Thymus (tissue), 14 donors: Measurements from ENCODE around the gene LRRC41. TPM values are rescaled to one million over a fixed set of nuclear protein-coding genes. Genes with fewer than 3 reads are reported as not detected.

Experiments
- DNase-seq, 9 donors: peaks; one replicate each; pipeline ENCODE4 v3.0.0-alpha.2; 2013; ENCODE audit warnings: low spot score in 9 of 9, low read depth in 6 of 9, missing footprints in 1 of 9
- H3K27ac ChIP-seq, 2 donors: one replicate each; pipeline ENCODE4 v1.5.1; 2013; ENCODE audit warnings: control low read depth in 1 of 2, low read depth in 1 of 2, low read length in 1 of 2, mild to moderate bottlenecking in 1 of 2, moderate library complexity in 1 of 2
- H3K27me3 ChIP-seq, 2 donors: one replicate each; pipeline ENCODE4 v1.5.1; 2013; ENCODE audit warnings: low read length in 1 of 2; ENCODE audit not compliant: control insufficient read depth in 2 of 2, insufficient read depth in 1 of 2
- H3K36me3 ChIP-seq, 2 donors: one replicate each; pipeline ENCODE4 v1.5.1; 2013; ENCODE audit warnings: low read length in 1 of 2, mild to moderate bottlenecking in 1 of 2, moderate library complexity in 1 of 2; ENCODE audit not compliant: control insufficient read depth in 2 of 2, insufficient read depth in 2 of 2
- H3K4me1 ChIP-seq, 2 donors: one replicate each; pipeline ENCODE4 v1.5.1; 2013; ENCODE audit warnings: low read length in 2 of 2; ENCODE audit not compliant: control insufficient read depth in 2 of 2, insufficient read depth in 2 of 2
- H3K4me3 ChIP-seq, 2 donors: one replicate each; pipeline ENCODE4 v1.5.1; 2013; ENCODE audit warnings: low read length in 2 of 2, control low read depth in 1 of 2, mild to moderate bottlenecking in 1 of 2
- H3K9me3 ChIP-seq, 2 donors: one replicate each; pipeline ENCODE4 v1.5.1; 2013; ENCODE audit warnings: low read length in 1 of 2, mild to moderate bottlenecking in 1 of 2; ENCODE audit not compliant: control insufficient read depth in 2 of 2, insufficient read depth in 1 of 2
- WGBS: extraction: QIAGEN DNeasy Blood & Tissue Kit; methylation state at CpG from one replicate; pipeline ENCODE4 v1.1.7; 2013; 5-methylcytosine and 5-hydroxymethylcytosine counted together
- long read RNA-seq, 10 donors: transcript quantifications; one replicate each; lab custom pipeline, GENCODE V29; 2026
- polyA plus RNA-seq: library from polyadenylated mRNA; stranded (reverse); fragments of 200-250 nt; gene quantifications from one replicate; pipeline ENCODE4 v1.2.3, GENCODE V29; 2013
- total RNA-seq: library from RNA; stranded (reverse); fragments of 120-200 nt; gene quantifications from one replicate; pipeline ENCODE4 v1.2.4, GENCODE V29; 2013
- donor health status: healthy.

The LRRC41 gene
- total RNA-seq (32.8 TPM), polyA plus RNA-seq (24.1 TPM)
- long read RNA-seq, donor 1, result 0 reads
- long read RNA-seq, donor 2, full-length matches to known transcripts, result 25 of 1,850 reads
- long read RNA-seq, donor 2, partial matches to known transcripts, result 1,656 of 1,850 reads
- long read RNA-seq, donor 2, other reads (novel, unspliced or antisense), result 169 of 1,850 reads
- long read RNA-seq, donor 3, full-length matches to known transcripts, result 12 of 1,347 reads
- long read RNA-seq, donor 3, partial matches to known transcripts, result 1,205 of 1,347 reads
- long read RNA-seq, donor 3, other reads (novel, unspliced or antisense), result 130 of 1,347 reads
- long read RNA-seq, donor 4, full-length matches to known transcripts, result 8 of 776 reads
- long read RNA-seq, donor 4, partial matches to known transcripts, result 703 of 776 reads
- long read RNA-seq, donor 4, other reads (novel, unspliced or antisense), result 65 of 776 reads
- long read RNA-seq, donor 5, full-length matches to known transcripts, result 20 of 38 reads
- long read RNA-seq, donor 5, partial matches to known transcripts, result 18 of 38 reads
- long read RNA-seq, donor 5, other reads (novel, unspliced or antisense), result 0 of 38 reads
- long read RNA-seq, donor 6, full-length matches to known transcripts, result 7 of 748 reads
- long read RNA-seq, donor 6, partial matches to known transcripts, result 139 of 748 reads
- long read RNA-seq, donor 6, other reads (novel, unspliced or antisense), result 602 of 748 reads
- long read RNA-seq, donor 7, full-length matches to known transcripts, result 5 of 24 reads
- long read RNA-seq, donor 7, partial matches to known transcripts, result 14 of 24 reads
- long read RNA-seq, donor 7, other reads (novel, unspliced or antisense), result 5 of 24 reads
- long read RNA-seq, donor 8, full-length matches to known transcripts, result 4 of 293 reads
- long read RNA-seq, donor 8, partial matches to known transcripts, result 275 of 293 reads
- long read RNA-seq, donor 8, other reads (novel, unspliced or antisense), result 14 of 293 reads
- long read RNA-seq, donor 9, full-length matches to known transcripts, result 7 of 26 reads
- long read RNA-seq, donor 9, partial matches to known transcripts, result 19 of 26 reads
- long read RNA-seq, donor 9, other reads (novel, unspliced or antisense), result 0 of 26 reads
- long read RNA-seq, donor 10, full-length matches to known transcripts, result 10 of 22 reads
- long read RNA-seq, donor 10, partial matches to known transcripts, result 12 of 22 reads
- long read RNA-seq, donor 10, other reads (novel, unspliced or antisense), result 0 of 22 reads

DNA sequence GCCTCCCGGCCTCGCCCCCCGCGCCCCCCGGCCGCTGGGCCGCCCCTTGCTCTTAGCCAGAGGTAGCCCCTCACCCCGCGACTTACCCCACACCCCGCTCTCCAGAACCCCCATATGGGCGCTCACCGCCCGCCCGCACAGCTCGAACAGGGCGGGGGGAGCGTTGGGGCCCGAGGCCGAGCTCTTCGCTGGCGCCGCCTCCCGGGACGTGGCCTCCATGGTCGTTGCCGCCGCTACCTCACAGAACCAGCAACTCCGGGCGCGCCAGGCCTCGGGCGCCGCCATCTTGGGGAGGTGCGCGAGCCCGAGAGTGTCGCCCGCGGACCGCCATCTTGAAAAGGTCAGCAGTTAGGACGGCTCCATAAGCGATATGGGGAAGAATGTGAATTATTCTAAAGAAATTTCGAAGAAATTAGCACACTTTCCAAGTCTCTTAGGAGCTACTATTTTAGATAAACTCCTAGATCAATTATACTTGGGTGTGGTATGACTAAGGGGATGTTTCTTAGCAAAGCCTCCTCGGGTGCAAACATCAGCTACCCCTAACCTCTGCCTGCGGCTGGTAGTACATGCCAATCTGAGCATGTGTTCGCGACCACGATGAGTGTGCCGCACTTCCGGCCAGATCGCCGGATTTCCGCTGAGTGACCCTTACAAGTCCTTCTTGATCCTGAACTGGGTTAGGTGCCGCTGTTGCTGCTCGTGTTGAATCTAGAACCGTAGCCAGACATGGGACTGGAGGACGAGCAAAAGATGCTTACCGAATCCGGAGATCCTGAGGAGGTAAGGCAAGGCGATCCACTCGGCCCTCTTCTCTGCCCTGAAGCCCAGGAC lies at the start of gene LRRC41, which contains the start of gene UQCRH:
Gene LRRC41, minus strand, starts transcription at position 579 of the 834 bp plus-strand sequence. Its CDS starts 294 bp downstream, at position 285.
Gene UQCRH, plus strand, starts transcription at position 661 of the 834 bp plus-strand sequence. Its CDS starts 69 bp downstream, at position 730.
- H3K27me3 ChIP-seq, result no peaks in the 10 kb centered on the region
- peaks cover 0 to 10% of the 10 kb centered on the region in 2 donors for H3K36me3 ChIP-seq
- H3K9me3 ChIP-seq, result no peaks in the 10 kb centered on the region
- WGBS, result under 1% methylated on average over 61 of the region's 61 CpGs
- H3K4me3 ChIP-seq, result peak within 1 kb of the TSS; percentile 89 to 97
- H3K4me1 ChIP-seq, result peaks cover 19 to 26% of the 10 kb centered on the region in 2 donors
- H3K27ac ChIP-seq, result peak within 1 kb of the TSS; percentile 89 to 93
- peak; percentile 93 to 98 (median 94) for DNase-seq

GRCh38 chr1:46352363-46352762 lies 48.9 kb upstream of the LRRC41 start:
- H3K27ac ChIP-seq, result no peak overlapping the region
- H3K27me3 ChIP-seq, result no peaks in the 10 kb centered on the region
- 94% methylated on average over 2 of the region's 2 CpGs for WGBS
- no peaks in the 10 kb centered on the region for H3K4me1 ChIP-seq
- no peak overlapping the region for H3K4me3 ChIP-seq
- DNase-seq, result no peak
- H3K36me3 ChIP-seq, result peaks cover 25 to 54% of the 10 kb centered on the region in 2 donors
- no peaks in the 10 kb centered on the region for H3K9me3 ChIP-seq

DNA sequence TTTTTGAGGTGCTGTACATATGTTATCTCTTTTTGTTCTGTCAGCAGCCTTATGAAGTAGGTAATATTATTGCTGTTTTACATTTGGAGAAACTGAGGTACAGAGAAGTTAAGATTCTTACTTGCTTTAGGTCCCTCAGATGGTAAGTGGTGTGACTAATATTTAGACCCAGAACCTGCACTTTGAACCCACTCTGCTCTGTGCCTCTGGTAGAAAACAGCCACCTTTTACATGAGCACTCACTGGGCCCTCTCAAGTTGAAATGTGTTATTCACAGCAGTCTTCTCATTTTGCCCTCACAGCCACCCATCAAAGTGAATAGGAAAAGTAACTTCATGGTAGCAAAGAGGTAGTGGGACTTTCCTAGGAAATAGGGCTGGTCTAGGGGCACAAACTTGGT lies 41.9 kb upstream of the LRRC41 start:
- Histone ChIP-seq H3K36me3 (peaks cover 28 to 40% of the 10 kb centered on the region in 2 donors), H3K27me3 (no peaks in the 10 kb centered on the region), H3K4me3 (no peak overlapping the region), H3K4me1 (no peaks in the 10 kb centered on the region), H3K9me3 (no peaks in the 10 kb centered on the region), H3K27ac (no peak overlapping the region)
- no peak for DNase-seq

DNA sequence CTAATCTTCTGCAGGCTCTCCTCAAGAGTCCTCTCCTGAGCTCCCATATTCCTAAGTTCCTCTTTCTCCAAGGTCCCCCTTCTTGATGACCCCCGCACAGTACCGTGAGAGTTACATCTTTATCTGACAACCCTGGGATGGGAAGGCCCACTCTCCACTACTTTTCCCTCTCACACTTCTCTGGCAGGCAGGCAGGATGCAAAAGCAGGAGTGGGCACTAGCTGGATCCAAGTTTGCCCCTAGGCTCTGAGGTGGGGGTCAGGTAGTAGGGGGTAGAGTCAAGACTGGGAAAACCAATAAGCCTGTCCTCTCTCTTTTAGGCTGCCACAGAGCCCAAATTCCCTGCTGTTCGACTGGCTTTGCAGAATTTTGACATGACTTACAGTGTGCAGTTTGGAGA lies 41.1 kb upstream of the LRRC41 start:
- 96% methylated on average over 3 of the region's 3 CpGs for WGBS
- Histone ChIP-seq H3K27ac (no peak overlapping the region), H3K9me3 (no peaks in the 10 kb centered on the region), H3K27me3 (no peaks in the 10 kb centered on the region), H3K4me1 (peaks cover 3% of the 10 kb centered on the region in 2 donors), H3K36me3 (peaks cover 23 to 34% of the 10 kb centered on the region in 2 donors), H3K4me3 (no peak overlapping the region)
- DNase-seq, result no peak

- H3K4me1 ChIP-seq, result peaks cover 4 to 6% of the 10 kb centered on the region in 2 donors
- WGBS, result 97% methylated on average over 4 of the region's 4 CpGs
- peaks cover 18 to 31% of the 10 kb centered on the region in 2 donors for H3K36me3 ChIP-seq
- H3K27me3 ChIP-seq, result no peaks in the 10 kb centered on the region
- no peak overlapping the region for H3K4me3 ChIP-seq
- no peaks in the 10 kb centered on the region for H3K9me3 ChIP-seq
- DNase-seq, result no peak
- no peak overlapping the region for H3K27ac ChIP-seq
Observed at GRCh38 chr1:46343705-46344104, 40.3 kb upstream of the LRRC41 start.

DNA sequence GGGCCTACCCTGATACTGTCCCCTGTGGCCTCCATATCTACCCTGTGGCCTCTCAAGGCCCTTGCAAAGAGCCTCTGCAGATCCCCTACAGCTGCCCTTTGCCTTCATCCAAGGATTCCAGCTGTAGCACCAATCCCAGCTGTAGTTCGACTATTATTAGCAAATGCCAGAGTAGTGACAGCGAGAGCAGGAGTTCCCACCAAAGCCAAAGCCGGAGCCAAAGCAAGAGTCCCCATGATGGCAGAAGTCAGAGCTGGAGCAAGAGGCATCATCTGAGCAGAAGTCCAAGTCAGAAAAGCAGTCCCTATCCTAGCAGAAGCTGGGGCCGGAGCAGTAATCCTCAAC lies 39.9 kb upstream of the LRRC41 start:
- WGBS, result 98% methylated on average over 4 of the region's 4 CpGs
- Histone ChIP-seq H3K27me3 (no peaks in the 10 kb centered on the region), H3K4me3 (no peak overlapping the region), H3K36me3 (peaks cover 18 to 27% of the 10 kb centered on the region in 2 donors), H3K9me3 (no peaks in the 10 kb centered on the region), H3K4me1 (peaks cover 4 to 6% of the 10 kb centered on the region in 2 donors), H3K27ac (no peak overlapping the region)
- DNase-seq, result no peak

DNA sequence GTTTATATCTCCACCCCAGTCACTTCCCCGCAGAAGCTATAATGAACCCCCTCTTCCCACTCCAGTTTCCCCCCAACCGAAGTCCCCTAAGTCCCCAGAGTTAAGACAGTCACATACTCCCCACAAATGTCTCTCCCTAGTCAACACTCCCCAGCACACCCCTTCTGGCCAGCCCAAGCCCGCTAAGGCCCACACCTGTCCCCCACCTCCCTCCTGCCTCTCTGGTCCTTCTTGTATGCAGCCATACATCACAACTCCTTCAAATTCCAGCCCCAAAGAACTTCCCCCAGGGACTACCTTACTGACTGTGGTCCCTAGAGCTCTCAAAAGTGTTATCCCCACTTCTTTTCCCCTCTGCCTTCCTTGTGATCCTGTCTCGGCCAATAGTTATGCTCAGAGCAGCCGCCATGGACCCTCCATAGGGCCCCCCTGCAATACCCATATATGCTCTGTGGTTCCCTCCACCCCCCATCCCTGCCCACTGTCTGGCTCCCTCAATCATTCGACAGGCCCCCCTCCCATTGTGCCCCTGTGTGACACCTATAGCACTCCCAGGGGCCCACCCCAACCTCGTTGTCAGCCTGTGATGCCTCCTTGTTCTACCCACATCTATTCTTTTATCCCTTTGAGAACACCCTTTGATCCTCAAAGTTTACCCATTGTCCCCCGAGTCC lies 39.4 kb upstream of the LRRC41 start:
- 82% methylated on average over 8 of the region's 8 CpGs for WGBS
- Histone ChIP-seq H3K4me1 (peaks cover 4 to 6% of the 10 kb centered on the region in 2 donors), H3K36me3 (peaks cover 18 to 24% of the 10 kb centered on the region in 2 donors), H3K9me3 (no peaks in the 10 kb centered on the region), H3K27ac (no peak overlapping the region), H3K4me3 (no peak overlapping the region), H3K27me3 (no peaks in the 10 kb centered on the region)
- DNase-seq, result no peak
